ENCODE measurements around the gene MDFIC. TPM values are rescaled to one million over a fixed set of nuclear protein-coding genes. Genes with fewer than 3 reads are reported as not detected.

Gene MDFIC
- total RNA-seq, 1 experiment from 2014 or later: not detected

GRCh38 chr7:114979388-114979787 lies 57.5 kb downstream of the MDFIC start:
- Histone ChIP-seq H4K20me1 (ENCODE audit: insufficient read depth, low read depth, low read length) (no peaks in the 10 kb centered on the region), H3K9me3 (ENCODE audit: low read length) (peaks cover 6% of the 10 kb centered on the region; the same call in 1 of the 2 replicates), H3K9me2 (replicated peaks; ENCODE audit: insufficient read depth, low read length) (no peaks in the 10 kb centered on the region), H2AFZ (ENCODE audit: low read length) (no peak overlapping the region), H3K27ac (ENCODE audit: low read length) (no peak overlapping the region), H3K4me1 (ENCODE audit: low read length) (no peaks in the 10 kb centered on the region), H3K79me2 (ENCODE audit: low read length) (no peaks in the 10 kb centered on the region), H3K27me3 (ENCODE audit: low read length) (no peaks in the 10 kb centered on the region), H3K36me3 (ENCODE audit: insufficient read depth, low read length) (no peaks in the 10 kb centered on the region), H3K9ac (ENCODE audit: low read length) (no peak overlapping the region), H3K4me2 (ENCODE audit: low read depth, low read length, poor library complexity, severe bottlenecking) (no peak overlapping the region), H3K4me3 (ENCODE audit: low read length) (no peak overlapping the region)
- no peak for DNase-seq

DNA sequence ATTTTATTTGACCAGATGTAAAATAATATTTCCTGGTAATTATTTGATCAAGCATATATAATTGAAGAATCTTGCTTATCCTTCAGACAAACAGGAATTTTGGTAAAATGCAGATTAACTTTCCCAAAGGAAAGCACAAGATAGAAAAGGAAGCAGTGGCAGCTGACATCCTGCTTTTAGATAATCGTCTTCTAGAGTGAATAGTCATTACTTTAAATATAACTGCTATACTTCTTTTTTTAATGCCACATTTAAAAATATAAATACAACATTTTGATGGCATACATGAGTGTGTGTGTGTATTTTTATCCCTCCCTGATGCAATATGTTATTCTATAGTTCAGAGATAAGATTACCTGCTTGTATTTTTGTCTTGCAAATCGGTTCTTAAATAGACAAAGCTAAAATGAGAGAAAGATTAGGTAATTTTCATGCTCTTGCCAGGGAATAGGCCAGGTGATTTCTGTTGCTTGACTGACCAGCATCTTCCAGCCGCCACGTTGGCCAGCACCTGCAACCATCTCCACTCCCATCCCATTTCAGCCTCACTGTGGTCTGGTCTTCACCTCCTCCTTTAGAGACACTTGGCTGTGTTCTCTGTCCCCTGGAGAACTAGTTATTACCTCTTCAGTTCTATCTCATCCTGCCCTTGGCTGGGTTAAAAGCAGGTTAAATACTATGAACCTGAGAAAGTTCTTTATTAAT lies 58.1 kb downstream of the MDFIC start:
- Histone ChIP-seq H4K20me1 (ENCODE audit: insufficient read depth, low read depth, low read length) (no peaks in the 10 kb centered on the region), H3K9me2 (replicated peaks; ENCODE audit: insufficient read depth, low read length) (no peaks in the 10 kb centered on the region), H3K9me3 (ENCODE audit: low read length) (peaks cover 6% of the 10 kb centered on the region; the same call in 1 of the 2 replicates), H2AFZ (ENCODE audit: low read length) (no peak overlapping the region), H3K79me2 (ENCODE audit: low read length) (no peaks in the 10 kb centered on the region), H3K36me3 (ENCODE audit: insufficient read depth, low read length) (no peaks in the 10 kb centered on the region), H3K4me2 (ENCODE audit: low read depth, low read length, poor library complexity, severe bottlenecking) (no peak overlapping the region), H3K27ac (ENCODE audit: low read length) (no peak overlapping the region), H3K4me3 (ENCODE audit: low read length) (no peak overlapping the region), H3K4me1 (ENCODE audit: low read length) (no peaks in the 10 kb centered on the region), H3K9ac (ENCODE audit: low read length) (no peak overlapping the region), H3K27me3 (ENCODE audit: low read length) (no peaks in the 10 kb centered on the region)
- no peak for DNase-seq

DNA sequence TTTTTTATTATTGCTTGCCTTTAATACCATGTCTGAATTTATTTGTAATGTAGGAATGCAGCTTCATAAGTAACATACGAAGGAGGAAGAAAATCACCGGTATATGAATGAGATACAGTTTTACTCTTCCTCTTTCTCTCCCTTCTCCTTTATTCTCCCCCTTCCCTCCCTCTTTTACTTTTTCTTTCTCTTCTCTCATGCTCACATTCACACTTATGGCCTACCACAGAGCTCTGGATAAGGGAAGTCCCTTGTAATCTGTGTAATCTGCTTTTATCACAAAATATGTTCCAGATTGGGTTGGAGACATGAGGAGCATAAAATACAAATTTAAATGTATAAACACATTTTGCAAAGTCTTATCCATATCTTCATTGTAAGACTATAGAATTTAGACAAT lies 59.4 kb downstream of the MDFIC start:
- no peak for DNase-seq
- Histone ChIP-seq H3K4me3 (ENCODE audit: low read length) (no peak overlapping the region), H3K27ac (ENCODE audit: low read length) (no peak overlapping the region)

GRCh38 chr7:114985116-114985715 lies 63.3 kb downstream of the MDFIC start:
- Histone ChIP-seq H3K4me3 (ENCODE audit: low read length) (no peak overlapping the region), H3K27me3 (ENCODE audit: low read length) (no peaks in the 10 kb centered on the region), H3K9me3 (ENCODE audit: low read length) (peaks cover 16% of the 10 kb centered on the region), H3K27ac (ENCODE audit: low read length) (no peak overlapping the region), H3K36me3 (ENCODE audit: insufficient read depth, low read length) (no peaks in the 10 kb centered on the region), H3K9me2 (replicated peaks; ENCODE audit: insufficient read depth, low read length) (no peaks in the 10 kb centered on the region), H2AFZ (ENCODE audit: low read length) (no peak overlapping the region), H3K9ac (ENCODE audit: low read length) (no peak overlapping the region), H3K79me2 (ENCODE audit: low read length) (no peaks in the 10 kb centered on the region), H3K4me1 (ENCODE audit: low read length) (no peaks in the 10 kb centered on the region), H4K20me1 (ENCODE audit: insufficient read depth, low read depth, low read length) (no peaks in the 10 kb centered on the region), H3K4me2 (ENCODE audit: low read depth, low read length, poor library complexity, severe bottlenecking) (no peak overlapping the region)
- no peak for DNase-seq

More for the DNA sequence above, 59.4 kb downstream of the MDFIC start:
- H3K9me3 ChIP-seq (ENCODE audit: low read length): peaks cover 7% of the 10 kb centered on the region
- H3K9ac ChIP-seq (ENCODE audit: low read length): no peak overlapping the region
- H2AFZ ChIP-seq (ENCODE audit: low read length): no peak overlapping the region
- H3K79me2 ChIP-seq (ENCODE audit: low read length): no peaks in the 10 kb centered on the region
- H3K27me3 ChIP-seq (ENCODE audit: low read length): no peaks in the 10 kb centered on the region
- no peak overlapping the region for H3K4me2 ChIP-seq (ENCODE audit: low read depth, low read length, poor library complexity, severe bottlenecking)
- no peaks in the 10 kb centered on the region for H3K4me1 ChIP-seq (ENCODE audit: low read length)
- H4K20me1 ChIP-seq (ENCODE audit: insufficient read depth, low read depth, low read length): no peaks in the 10 kb centered on the region
- H3K9me2 ChIP-seq (replicated peaks; ENCODE audit: insufficient read depth, low read length): no peaks in the 10 kb centered on the region
- no peaks in the 10 kb centered on the region for H3K36me3 ChIP-seq (ENCODE audit: insufficient read depth, low read length)

DNA sequence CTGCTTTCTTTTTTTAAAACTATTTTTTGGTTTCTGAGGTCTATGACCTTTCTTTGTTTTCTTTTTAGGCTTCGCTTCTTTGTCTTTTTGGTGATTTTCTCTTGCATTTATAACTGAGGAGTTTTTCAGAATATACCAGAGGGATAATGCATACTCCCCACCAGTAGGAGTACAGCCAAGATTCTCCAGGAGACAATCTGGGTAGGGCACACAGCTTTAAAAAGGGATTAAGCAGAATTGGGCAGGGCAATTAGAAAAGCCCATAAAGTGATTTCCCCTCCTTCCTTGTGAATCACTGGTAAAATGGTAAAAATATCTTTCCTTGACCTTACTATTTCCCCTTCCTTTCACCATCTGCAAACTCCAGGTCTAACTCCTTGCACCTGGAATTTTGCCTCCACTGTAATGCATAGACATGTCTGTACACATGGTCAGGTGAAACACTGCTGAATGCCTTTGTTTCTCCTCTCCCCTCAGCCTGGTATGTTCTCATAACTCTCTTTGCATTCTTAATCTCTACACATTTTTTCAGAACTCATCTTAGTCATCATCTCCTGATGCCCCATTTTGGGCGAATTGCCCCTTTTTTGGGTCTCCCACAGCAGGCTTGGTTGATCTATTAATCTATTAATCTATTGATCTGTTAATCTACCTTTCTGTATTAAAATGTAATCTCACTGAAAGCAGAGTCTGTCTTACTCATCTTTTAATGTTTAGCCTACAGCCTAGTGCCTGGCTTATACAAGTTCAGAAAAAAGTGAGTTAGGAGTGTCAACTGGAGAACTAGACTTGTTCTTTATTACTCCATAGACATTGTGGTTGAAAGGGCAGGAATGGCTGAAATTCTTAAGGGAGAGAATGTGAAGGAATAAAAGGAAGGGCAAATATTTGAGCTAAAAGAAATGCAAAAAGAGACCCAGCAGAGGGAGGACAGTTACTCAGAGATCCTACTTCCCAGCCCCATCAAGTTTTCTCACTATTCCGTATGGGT lies 64.6 kb downstream of the MDFIC start:
- Histone ChIP-seq H3K9me2 (replicated peaks; ENCODE audit: insufficient read depth, low read length) (no peaks in the 10 kb centered on the region), H3K9me3 (ENCODE audit: low read length) (peaks cover 16% of the 10 kb centered on the region), H3K9ac (ENCODE audit: low read length) (no peak overlapping the region), H3K4me1 (ENCODE audit: low read length) (no peaks in the 10 kb centered on the region), H4K20me1 (ENCODE audit: insufficient read depth, low read depth, low read length) (no peaks in the 10 kb centered on the region), H3K27me3 (ENCODE audit: low read length) (no peaks in the 10 kb centered on the region), H3K4me2 (ENCODE audit: low read depth, low read length, poor library complexity, severe bottlenecking) (no peak overlapping the region), H3K4me3 (ENCODE audit: low read length) (no peak overlapping the region), H2AFZ (ENCODE audit: low read length) (no peak overlapping the region), H3K27ac (ENCODE audit: low read length) (no peak overlapping the region), H3K79me2 (ENCODE audit: low read length) (no peaks in the 10 kb centered on the region), H3K36me3 (ENCODE audit: insufficient read depth, low read length) (no peaks in the 10 kb centered on the region)
- DNase-seq: no peak

GRCh38 chr7:114988026-114988425 lies 66.1 kb downstream of the MDFIC start:
- peaks cover 16% of the 10 kb centered on the region for H3K9me3 ChIP-seq (ENCODE audit: low read length)
- no peak overlapping the region for H3K4me2 ChIP-seq (ENCODE audit: low read depth, low read length, poor library complexity, severe bottlenecking)
- no peak overlapping the region for H2AFZ ChIP-seq (ENCODE audit: low read length)
- no peak overlapping the region for H3K9ac ChIP-seq (ENCODE audit: low read length)
- H4K20me1 ChIP-seq (ENCODE audit: insufficient read depth, low read depth, low read length): no peaks in the 10 kb centered on the region
- no peaks in the 10 kb centered on the region for H3K36me3 ChIP-seq (ENCODE audit: insufficient read depth, low read length)
- no peaks in the 10 kb centered on the region for H3K27me3 ChIP-seq (ENCODE audit: low read length)
- no peak overlapping the region for H3K4me3 ChIP-seq (ENCODE audit: low read length)
- no peak overlapping the region for H3K27ac ChIP-seq (ENCODE audit: low read length)
- H3K9me2 ChIP-seq (replicated peaks; ENCODE audit: insufficient read depth, low read length): no peaks in the 10 kb centered on the region
- DNase-seq: no peak
- no peaks in the 10 kb centered on the region for H3K79me2 ChIP-seq (ENCODE audit: low read length)
- H3K4me1 ChIP-seq (ENCODE audit: low read length): no peaks in the 10 kb centered on the region

DNA sequence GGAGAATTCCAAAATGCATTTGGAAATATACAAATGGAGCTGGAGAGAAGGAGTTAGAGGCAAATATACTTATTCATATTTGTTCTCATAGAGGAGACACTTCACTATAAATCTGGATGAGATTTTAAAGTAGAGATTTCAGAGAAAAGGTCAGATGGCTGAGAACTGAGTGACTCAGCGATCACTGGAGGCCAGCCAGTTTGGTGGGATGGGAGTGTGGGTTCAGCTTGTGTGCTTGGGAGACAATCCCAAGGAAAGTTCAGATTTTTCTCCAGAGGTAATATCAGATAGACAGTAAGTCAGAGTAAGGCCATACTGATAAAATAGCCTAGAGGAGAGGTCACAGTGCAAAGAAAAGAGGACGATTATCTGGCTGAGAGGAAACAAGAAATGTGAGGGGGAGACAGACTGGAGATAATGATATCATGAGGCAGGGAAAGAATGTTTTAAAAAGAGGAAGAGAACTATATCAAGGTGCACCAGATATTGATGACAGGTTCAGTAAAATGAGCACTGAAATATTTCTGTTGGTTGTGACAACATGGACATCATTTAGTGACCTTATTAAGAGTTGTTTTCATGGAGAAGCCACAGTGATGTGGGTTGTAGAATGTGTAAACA lies 67.0 kb downstream of the MDFIC start:
- H3K79me2 ChIP-seq (ENCODE audit: low read length): no peaks in the 10 kb centered on the region
- no peaks in the 10 kb centered on the region for H4K20me1 ChIP-seq (ENCODE audit: insufficient read depth, low read depth, low read length)
- no peaks in the 10 kb centered on the region for H3K9me2 ChIP-seq (replicated peaks; ENCODE audit: insufficient read depth, low read length)
- H3K36me3 ChIP-seq (ENCODE audit: insufficient read depth, low read length): no peaks in the 10 kb centered on the region
- no peak for DNase-seq
- no peak overlapping the region for H3K9ac ChIP-seq (ENCODE audit: low read length)
- no peaks in the 10 kb centered on the region for H3K4me1 ChIP-seq (ENCODE audit: low read length)
- no peak overlapping the region for H3K4me3 ChIP-seq (ENCODE audit: low read length)
- H2AFZ ChIP-seq (ENCODE audit: low read length): no peak overlapping the region
- no peak overlapping the region for H3K4me2 ChIP-seq (ENCODE audit: low read depth, low read length, poor library complexity, severe bottlenecking)
- peaks cover 16% of the 10 kb centered on the region for H3K9me3 ChIP-seq (ENCODE audit: low read length)
- H3K27me3 ChIP-seq (ENCODE audit: low read length): no peaks in the 10 kb centered on the region
- H3K27ac ChIP-seq (ENCODE audit: low read length): no peak overlapping the region
